Kidney glomerular epithelial cell (primary cell): ENCODE data around the gene THUMPD3.

Source experiments
- DNase-seq: peaks from one replicate; lab custom pipeline; 2025; lab: John Stamatoyannopoulos, UW

THUMPD3 gene

DNA sequence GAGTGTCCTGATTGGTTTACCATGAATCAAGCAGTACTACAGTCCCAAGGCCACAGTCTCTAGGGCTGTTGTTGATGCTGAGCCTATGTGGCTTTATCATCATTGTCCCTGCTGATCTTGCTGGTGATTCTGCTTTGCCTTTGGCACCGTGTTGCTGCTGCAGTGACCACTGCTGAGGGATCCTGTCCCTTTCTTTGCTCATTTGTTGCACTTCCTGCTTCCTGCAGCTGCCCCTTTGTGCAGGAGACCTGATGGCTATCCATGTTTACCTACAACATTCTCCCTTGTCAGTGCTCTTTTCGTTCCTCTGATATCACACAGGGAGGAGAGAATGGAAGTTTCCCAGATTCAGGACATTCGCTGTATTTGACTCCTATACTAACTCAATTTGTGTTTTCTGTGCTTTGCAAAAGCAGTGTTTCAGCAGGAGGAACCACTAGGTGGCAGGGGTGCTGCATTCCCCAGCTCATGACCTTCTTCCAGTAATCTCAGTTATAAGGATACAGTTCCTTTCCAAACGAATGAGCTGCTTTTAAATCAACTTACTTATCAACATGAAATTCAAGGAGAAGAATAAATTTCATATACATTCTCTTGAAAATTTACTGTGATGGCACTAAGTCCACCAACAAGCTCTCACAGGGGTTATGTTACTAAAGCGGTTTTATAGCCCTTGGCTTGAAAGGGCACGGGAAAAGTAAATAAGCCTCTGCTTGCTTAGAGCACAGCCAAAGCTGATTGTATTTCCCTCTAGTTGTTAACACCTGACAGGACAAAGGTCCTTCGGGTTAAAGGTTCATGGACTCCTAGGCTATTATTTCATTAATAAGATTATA lies 9.7 kb upstream of the THUMPD3 start:
- DNase-seq, result peak; percentile 59

GRCh38 chr3:9361691-9362388 lies 1.0 kb upstream of the THUMPD3 start:
- no peak for DNase-seq

DNA sequence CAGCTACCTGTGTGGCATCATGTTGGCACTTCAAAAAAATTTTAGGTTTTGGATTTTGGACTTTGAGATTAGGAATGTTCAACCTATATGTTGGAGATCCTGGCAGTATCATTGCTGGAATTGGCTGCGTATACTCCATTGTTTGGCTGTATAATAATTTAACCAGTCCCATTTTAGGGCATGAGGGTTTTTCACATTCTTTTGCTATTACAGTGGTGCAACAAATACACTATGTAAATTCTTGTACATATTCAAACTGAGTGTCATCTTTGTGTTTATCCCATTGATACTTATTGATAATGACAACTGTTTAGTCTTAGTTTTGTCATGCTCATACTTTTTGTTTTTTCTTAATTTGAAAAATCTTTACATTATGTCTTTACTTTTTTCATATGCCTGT lies 6.7 kb downstream of the THUMPD3 start:
- no peak for DNase-seq

DNA sequence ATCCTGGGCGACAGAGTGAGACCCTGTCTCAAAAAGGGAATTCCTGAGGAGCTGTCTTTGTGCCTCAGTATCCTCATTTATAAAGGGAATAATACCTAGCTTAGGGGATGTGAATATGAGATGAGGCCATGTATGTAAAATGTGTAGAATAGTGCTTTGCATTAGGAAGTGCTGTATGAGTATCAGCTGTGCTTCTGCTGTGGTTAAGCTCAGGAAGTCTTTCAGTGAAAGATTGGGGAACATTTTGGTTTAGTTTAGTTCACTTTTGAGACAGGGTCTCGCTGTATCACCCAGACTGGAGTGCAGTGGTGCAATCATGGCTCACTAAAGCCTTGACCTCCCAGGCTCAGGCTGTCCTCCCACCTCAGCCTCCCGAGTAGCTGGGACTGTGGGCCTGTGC lies 10.6 kb downstream of the THUMPD3 start:
- DNase-seq, result no peak

DNA sequence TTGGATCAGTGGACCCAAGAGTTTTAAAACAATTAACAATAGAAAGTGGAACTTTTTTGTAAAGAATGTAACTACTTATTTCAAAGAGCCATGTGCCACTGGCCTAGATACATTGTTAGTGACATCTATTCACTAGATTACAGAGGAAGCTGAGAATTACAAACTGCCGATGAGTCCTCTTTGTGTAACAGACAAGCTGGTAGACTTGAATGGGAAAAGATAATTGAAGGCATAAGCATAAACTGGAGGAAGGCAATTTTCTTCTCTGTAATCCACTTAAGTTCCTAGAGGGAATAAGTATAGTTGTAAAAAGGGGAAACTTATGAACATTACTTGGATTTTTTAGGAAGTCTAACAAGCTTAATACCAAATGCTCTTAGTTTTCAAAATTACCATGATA lies 15.1 kb downstream of the THUMPD3 start:
- DNase-seq, result no peak

- DNase-seq, result no peak
Observed at GRCh38 chr3:9379327-9379726, 16.5 kb downstream of the THUMPD3 start.

GRCh38 chr3:9380014-9380413 lies 17.2 kb downstream of the THUMPD3 start:
- DNase-seq, result no peak

GRCh38 chr3:9384141-9384828 lies 21.4 kb downstream of the THUMPD3 start:
- DNase-seq, result no peak

- DNase-seq, result no peak
Observed at GRCh38 chr3:9385187-9386077, 22.6 kb downstream of the THUMPD3 start.

- DNase-seq, result no peak
Observed at GRCh38 chr3:9386078-9386459, 23.2 kb downstream of the THUMPD3 start.

DNA sequence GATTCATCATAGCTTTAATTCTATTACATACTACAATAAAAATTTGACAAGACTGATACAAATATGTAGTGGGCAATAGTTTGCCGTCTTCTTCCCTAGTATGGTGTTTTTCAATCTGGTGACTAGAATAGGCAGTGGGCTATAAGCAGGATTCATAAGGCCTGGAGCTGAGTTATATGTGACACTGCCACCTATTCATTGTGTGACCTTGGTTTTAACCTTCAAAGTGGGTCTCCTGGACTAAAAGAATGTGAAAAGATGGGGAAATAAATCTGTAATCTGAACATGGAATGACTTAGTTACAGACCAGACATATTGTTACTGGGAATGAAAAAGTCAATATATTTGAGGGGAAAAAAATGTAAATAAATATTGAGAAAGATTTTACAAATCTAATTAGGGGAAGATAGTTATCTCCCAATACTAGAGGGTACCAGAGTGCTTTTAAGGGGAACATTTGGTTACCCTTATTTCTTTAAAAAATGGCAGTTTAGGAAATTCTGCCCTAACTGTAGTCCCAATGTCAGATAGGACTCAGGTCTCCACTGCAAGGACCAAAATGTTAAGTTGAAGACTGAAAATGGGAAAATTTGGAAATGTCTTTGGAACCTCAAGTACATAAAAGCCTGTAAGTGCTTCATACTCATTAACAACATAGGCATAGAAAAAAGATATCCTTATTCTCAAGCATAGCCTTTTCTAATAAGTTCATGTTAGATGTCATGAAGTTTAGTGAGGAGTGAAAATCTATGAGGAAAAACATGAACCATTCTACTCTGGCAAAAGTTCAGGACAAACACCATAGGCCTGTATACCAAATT lies 23.9 kb downstream of the THUMPD3 start:
- DNase-seq, result no peak

GRCh38 chr3:9387322-9387655 lies 24.4 kb downstream of the THUMPD3 start:
- no peak for DNase-seq

GRCh38 chr3:9388142-9388541 lies 25.3 kb downstream of the THUMPD3 start:
- DNase-seq, result no peak

GRCh38 chr3:9388562-9389272 lies 25.9 kb downstream of the THUMPD3 start:
- DNase-seq, result no peak

DNA sequence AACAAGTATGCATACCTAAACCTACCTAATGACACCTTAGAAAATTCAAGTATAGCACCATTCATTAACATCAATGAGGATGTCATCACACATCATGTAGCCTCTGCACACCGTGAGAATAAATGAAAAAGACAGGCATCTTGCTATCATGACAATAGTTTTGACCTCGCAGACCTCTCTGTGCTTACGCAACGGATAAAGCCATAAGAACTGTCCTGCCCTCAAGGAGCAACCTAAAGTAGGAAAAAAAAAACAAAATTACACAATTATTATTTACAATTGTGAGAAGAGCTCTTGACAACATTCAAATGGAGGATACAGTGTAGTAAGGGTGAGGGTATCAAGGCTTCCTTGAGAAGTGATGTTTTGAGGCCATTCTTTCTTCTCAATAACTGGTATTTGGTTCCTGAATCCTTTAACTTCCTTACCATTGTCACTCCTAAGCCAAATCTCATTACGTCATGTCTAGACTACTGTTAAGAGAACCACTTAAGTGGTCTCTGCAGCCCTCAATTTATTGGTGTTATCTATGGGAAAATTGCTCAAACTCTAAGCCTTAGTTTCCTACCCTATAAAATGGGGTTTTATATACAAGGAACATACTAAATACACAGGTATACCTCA lies 27.5 kb downstream of the THUMPD3 start:
- no peak for DNase-seq

- no peak for DNase-seq
Observed at GRCh38 chr3:9392041-9392440, 29.2 kb downstream of the THUMPD3 start.

GRCh38 chr3:9395570-9396300 lies 32.9 kb downstream of the THUMPD3 start:
- no peak for DNase-seq

GRCh38 chr3:9396301-9396631 lies 33.4 kb downstream of the THUMPD3 start:
- DNase-seq, result peak; percentile 85

DNA sequence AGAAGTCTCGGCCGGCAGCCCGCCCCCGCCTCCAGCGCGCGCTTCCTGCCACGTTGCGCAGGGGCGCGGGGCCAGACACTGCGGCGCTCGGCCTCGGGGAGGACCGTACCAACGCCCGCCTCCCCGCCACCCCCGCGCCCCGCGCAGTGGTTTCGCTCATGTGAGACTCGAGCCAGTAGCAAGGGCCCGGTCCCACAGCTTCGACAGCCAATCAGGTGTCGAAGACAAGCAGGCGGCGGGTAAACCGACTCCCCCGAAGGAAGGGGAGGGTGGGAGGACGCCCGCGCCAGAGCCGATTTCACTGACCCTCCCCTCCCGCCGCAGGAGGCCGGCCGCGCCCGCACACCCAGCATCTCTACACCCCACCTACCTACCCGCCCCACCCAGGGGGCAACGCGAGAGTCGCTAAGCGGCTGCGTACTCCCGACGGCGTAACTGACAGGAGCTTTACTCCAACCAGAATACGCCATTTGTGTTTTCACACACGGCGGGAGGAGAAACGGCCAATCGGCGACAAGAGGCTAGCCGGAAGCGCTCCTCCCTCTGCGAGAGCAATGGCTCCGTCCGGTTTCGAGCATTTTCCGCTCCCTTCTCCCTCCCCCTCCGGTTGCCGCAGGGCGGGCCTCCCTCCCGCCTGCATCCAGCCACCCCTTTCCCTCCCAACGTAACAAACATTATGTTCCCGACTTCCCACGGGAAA lies 33.9 kb downstream of the THUMPD3 start:
- peak; percentile 92 for DNase-seq
